HG03045 (cell line): Measurements from ENCODE around the gene BASP1.
"Not testable (repeated sequence)": the region's sequence is repeated elsewhere in the genome, so short reads cannot be mapped to it uniquely, and the experiment has no call there.

Experiments used
- ATAC-seq: cut with Tn5 transposase; IDR thresholded peaks from one replicate; pipeline ENCODE4 v1.9.1; 2021; ENCODE audit warnings: mild to moderate bottlenecking, moderate library complexity; ENCODE audit not compliant: unreplicated experiment

The BASP1 gene

DNA sequence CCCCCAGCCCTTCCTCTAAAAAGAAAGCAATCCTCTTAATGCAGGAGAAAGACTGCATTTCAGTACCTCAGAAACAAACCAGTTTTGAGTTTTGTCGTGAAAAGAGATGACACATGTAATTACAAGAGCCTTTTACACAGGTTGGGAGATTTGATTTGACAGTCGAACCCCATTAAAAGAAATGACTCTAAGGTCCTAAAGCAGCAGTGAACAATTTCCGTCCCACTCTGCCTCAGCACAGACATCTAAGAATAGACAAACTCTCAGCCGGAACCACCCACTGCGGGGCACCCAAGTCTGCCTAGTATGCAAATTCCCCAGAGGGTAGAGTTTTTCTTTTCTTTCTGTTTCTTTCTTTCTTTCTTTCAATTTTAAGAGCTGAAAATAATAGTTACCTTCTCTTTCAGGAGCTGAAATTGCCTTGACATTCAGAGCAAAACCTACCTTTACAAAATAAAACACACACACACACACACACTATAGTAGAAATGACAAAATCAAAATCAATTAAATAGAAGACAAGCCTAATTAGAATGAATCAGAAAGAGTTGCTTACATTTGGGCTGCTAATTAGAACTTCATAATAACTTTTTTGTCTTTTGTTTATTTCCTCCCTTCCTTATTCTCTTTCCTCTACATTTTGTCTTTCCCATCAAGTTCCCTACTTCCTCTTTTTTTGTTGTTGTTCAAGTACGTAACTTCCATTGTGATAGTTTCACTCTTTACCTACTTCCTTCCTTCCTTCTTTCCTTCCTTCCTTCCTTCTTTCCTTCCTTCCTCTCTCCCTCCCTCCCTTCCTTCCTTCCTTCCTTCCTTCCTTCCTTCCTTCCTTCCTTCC lies 65.1 kb downstream of the BASP1 start:
- peak; percentile 95 for ATAC-seq

DNA sequence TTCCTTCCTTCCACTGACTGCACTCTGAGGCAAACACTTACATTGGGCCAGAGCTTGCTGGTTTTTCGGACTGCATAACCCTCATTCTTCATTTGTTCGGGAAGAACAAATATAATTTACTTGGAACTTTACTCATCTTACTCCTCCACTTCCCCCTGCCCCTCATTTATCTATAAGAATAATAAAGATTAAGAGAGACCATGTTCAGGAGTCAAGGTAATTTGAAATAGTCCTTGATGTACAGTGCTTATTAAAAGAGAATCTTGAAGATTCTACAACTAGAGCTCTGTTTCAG lies 65.6 kb downstream of the BASP1 start:
- ATAC-seq: no peak

DNA sequence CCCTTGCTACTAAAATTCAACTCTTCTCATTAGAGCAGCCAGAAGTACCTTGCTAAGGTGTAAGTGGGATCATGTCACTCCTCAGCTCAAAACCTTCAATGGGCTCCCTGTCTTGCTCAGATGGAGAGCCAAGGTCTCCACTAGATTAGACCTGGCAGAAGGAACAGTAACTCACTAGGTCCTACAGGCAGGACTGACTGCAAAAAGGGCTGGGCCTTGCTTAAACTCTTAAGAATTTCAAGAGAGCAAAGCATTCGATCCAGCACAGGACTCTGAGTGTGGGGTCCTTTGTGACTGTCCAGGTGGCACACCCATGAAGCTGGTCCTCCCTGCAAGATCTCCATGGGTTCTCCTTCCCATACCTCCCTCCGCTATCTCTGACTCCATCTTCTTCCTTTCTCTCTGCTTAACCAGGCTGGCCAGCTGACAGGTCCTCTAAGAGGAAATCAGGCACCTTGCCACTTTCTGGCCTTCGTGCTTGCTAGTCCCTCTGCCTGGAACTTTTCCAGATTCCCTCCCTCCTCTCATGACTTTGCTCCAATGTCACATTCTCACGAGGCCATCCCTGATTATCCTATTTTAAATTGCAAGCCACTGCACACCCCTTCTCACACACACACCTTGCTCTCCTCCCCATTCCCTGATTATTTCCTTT lies 70.2 kb downstream of the BASP1 start:
- ATAC-seq: no peak

DNA sequence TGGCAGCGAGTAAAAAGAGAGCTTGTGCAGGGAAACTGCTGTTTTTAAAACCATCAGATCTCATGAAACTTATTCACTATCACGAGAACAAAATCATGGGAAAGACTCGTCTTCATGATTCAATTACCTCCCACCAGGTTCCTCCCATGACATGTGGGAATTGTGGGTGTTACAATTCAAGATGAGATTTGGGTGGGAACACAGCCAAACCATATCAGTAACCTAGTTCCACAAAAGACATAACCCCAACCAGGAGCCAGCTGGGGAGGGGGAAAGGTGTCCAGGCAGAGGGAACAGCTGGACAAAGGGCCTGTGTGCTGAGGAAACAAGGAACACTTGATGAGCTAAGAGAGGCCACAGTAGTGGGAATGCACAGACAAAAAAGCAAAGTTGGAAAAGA lies 71.1 kb downstream of the BASP1 start:
- no peak for ATAC-seq

DNA sequence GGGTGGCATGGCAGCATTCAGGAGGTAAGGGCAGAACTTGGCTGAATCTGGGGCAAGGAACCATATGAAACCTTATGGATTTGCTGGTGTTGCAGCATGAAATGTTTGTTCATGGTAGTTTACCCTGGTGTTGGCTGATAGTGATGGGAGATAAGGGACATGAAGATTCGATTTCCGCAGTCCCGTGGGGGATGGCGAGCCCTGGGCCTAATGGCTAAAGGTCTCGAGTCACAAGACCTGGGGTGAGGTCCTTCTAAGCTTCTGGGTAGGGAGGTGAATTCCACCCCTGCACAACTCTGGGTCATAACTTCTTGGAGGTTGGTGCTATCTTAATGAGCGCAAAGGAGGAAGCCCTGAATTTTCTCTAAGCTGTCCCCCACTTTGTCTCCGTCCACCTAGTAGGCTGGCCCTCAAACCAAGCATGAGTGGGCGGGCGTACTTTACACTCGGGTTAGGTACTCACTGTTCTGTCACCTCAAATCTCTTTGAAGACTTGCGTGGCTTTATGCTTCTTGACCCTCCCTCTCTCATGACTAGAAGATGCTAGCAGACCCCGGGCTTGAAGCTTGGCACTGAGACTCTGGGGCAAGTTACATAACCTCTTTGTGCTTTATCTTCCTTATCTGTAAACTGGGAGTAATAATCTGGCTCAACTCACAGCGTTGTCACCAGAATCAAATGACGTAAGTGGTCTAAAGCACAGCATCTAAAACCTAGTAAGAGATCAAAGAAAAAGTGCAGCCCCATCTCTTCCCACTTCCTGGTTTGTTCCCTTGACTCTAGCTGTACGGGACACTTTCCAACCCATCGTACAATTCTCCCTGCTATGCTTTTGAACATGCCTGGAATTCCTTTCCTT lies 72.5 kb downstream of the BASP1 start:
- no peak for ATAC-seq

DNA sequence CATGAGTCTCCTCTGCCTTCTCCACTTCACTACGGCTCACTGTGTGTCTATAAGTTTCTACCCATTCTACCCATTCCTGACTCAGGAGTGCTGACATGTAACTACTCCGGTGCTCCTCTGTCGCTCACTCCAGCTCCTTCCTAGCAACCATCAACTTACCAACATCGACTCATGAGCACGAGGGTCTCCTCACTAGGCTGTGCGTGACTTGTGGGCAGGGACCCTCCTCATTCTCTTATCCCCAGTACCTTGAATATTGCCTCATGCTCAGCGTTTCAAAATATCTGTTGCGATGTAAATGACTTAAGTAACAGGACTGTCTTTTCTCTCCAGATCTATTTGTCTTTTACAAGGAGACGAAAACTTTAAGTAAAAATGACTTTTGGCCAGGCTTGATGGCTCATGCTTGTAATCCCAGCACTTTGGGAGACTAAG lies 73.1 kb downstream of the BASP1 start:
- ATAC-seq: no peak

DNA sequence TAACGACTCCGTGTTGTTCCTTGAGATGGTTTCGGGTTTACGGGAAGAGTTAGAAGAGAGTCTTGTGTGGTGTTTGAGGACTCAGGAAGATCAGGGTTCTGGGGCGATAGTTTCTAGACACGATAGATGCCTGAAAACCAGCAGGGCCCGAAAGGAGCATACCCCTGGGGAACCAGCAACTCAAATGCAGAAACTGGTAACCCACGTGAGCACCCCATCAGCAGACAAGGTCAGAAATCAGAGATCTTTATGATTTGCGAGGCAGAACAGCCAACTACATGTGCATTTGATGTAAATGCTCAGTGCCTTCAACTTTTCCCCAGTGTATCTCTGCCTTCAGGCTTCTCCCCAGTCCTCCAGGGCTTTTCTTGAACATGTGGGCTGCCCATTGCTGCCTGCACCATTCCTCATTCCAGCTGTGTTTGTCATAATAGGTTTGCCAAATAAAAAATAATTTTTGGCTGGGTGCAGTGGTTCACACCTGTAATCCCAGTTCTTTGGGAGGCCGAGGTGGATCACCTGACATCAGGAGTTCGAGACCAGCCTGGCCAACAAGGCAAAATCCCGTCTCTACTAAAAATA lies 75.1 kb downstream of the BASP1 start:
- ATAC-seq: no peak

DNA sequence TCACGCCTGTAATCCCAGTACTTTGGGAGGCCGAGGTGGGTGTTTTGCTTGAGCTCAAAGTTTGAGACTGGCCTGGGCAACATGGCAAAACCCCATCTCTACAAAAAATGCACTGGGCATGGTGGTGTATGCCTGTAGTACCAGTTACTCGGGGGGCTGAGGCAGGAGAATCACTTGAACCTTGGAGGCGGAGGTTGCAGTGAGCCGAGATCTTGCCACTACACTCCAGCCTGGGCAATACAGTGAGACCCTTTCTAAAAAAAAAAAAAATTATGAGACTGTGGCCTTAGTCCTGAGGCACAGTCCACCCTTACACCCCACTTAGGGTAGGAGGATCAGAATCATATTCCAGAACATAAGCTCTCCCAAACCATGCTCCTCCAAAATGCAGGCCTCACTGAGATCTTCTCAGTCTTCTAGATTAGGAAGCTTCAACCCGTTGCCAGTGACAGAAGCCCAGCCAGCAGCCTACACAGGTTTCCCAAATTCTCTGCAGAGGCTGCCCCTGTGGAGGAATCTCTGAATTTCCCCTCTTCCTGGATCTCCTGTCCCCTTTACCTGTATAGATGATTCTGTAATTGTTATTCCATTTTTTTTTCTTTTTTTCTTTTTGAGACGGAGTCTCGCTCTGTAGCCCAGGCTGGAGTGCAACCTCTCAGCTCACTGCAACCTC lies 77.3 kb downstream of the BASP1 start:
- ATAC-seq: no peak

DNA sequence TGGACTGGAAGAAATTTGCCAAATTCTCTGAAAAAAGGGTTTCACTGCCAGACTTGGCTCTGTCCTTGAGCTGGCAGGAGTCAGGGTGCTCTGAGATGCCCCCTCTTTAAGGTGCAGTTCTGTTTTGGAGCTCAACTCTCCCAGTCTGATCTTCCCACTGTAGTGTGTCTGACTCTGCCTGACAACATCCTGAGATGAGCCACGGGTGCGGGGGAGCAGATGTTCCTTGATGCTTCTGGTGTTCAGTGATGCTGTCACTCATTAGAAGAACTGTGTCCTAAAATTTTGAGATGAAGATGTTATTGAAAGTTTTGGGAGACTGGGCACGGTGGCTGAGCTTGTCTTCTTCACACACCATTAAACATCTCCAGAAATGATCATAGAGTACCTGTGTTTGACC lies 78.2 kb downstream of the BASP1 start:
- no peak for ATAC-seq

DNA sequence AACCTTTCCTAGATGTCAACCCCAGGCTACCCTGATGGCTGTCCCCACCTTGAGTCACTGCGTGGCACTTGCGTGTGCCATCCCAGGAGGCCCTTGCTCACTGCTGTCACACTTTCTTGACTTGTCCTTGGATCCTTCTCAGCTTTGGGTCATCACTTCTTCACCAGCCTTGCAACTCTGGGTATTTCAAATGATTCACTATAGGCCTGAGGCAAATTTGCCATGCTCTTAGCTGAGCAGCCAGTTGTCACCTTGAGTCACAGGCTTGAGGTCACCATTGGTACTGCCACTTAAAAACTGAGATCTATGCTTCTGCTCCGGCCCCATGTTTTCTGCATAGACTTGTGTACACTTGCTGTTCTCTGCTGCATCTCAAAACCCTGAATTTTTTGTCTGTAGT lies 84.7 kb downstream of the BASP1 start:
- ATAC-seq: no peak

DNA sequence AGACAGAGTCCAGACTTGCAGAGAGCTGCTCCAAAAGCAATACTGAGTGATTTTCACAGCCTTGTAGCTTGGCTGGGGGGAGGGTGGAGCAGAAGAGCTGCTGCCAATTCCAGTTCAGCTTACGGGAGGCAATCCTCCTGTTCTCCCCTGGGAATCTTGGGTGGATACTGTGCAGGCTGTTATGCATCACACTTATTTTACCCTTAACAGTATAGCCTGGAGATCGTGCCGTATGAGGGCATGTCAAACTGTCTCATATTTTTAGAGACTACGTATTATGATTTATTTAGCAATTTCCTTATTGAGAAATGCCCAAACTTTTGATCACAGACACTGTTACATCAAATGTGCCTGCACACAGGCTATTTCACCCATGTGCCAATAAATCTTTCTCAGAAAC lies 85.2 kb downstream of the BASP1 start:
- ATAC-seq: no peak

DNA sequence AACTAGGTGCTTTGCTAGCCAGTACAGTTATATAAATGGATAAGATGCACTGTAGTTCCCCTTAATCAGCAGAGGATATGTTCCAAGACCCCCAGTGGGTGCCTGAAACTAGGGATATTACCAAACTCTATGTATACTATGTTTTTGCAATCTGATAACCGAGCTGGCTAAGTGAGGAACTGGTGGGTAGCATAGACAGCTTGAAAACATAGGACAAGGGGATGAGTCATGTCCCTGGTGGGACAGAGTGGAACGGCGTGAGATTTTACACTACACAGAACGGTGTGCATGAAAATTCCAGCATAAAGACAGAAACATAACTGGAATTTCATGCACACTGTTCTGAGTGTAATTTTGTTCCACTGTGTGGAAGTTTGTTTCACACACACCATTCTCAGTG lies 86.9 kb downstream of the BASP1 start:
- ATAC-seq: no peak

DNA sequence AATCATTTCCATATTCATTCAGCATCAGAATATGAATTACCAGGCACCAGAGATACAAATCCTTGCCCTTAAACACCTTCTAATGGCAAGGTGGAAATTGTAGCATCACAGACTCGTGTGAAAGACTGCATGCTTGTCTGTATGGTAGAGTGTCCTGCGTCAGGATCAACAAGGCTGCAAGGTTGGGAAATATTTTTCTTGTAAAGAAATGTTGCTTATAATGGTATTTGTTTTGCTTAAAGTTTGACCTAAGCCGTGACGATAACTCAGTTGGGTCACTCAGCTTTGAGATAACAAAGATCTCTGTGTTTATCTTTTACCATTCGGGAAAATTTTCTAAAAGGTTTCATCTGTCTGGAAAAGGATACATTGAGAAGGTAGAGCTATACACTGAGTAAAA lies 87.6 kb downstream of the BASP1 start:
- ATAC-seq: no peak

DNA sequence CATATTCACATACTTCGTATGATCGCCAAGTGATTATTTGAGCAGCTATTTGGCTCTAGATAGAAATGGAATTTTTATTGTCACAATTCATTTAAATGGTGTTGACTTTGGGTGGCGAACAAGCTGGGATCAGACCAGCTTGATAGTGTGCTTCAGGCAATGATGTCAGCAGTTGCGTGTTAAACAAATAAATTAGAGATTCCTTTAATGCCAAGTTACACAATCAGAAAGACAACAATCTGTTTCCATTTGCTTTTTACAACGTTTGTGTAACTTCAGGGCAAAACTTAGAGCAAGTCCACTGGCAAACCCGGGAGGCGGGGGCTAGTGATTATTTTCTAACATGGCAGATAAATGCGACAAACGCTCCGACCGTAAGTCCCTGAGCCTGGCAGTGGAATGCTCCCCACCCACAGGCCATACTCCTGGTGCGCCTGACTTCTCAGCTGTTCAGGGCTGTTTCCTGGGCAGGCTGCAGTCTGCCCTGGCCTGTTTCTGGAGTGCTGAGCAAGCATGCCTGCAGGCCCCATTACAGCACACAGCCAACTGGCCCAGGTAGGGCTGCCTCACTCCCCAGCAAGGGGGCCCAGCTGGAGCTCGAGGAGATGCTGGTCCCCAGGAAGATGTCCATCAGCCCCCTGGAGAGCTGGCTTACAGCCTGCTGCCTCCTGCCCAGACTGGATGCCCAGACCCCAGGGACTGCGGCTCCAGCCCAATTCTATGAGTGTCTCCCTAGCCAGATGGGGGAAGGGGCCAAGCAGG lies 88.7 kb downstream of the BASP1 start:
- ATAC-seq: no peak

DNA sequence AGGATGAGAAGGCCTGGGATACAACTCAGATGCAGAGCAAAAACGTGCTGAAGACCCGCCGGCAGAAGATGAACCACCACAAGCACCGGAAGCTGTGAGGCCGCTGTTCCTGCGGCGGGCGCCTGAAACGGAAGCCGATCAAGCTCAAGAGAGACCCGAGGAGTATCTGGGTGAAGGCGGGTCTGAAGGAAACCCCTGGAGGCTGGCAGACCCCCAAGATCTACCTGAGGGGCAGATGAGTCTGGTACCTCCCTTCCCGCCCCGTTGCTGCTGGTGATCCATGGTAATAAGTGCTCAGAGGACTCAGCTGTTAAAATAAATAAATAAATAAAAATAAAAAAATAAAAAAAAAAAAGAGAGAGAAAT lies 89.3 kb downstream of the BASP1 start:
- ATAC-seq: no peak

DNA sequence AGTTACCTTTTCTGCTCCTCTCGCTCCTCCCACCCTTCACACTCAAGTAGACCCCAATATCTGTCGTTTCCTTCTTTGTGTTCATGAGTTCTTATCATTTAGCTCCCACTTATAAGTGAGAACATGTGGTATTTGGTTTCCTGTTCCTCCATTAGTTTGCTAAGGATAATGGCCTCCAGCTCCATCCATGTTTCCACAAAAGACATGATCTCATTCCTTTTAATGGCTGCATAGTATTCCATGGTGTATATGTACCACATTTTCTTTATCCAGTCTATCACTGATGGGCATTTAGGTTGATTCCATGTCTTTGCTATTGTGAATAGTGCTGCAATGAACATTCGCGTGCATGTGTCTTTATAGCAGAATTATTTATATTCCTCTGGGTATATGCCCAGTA lies 90.0 kb downstream of the BASP1 start:
- ATAC-seq: not testable (repeated sequence)

DNA sequence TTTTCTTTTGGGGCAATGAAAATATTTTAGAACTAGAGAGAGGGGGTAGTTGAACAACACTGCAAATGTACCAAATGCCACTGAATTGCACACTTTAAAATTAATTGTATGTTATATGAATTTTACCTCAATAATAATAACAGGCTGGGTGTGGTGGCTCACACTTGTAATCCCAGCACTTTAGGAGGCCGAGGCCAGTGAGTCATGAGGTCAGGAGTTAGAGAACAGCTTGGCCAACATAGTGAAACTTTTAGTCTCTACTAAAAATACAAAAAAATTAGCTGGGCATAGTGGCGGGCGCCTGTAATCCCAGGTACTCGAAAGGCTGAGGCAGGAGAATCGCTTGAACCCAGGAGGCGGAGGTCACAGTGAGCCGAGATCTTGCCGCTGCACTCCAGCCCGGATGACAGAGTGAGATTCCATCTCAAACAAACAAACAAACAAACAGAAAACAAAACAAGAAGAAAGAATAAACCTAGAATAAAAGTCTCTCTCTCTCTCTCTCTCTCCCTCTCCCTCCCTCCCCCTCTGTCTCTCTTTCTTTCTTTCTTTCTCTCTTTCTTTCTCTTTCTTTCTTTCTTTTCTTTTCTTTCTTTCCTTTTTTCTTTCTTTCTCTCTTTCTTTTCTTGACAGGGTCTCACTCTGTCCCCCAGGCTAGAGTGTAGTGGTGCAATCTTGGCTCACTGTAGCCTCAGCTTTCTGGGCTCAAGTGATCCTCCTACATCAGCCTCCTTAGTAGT lies 91.1 kb downstream of the BASP1 start:
- no peak for ATAC-seq

DNA sequence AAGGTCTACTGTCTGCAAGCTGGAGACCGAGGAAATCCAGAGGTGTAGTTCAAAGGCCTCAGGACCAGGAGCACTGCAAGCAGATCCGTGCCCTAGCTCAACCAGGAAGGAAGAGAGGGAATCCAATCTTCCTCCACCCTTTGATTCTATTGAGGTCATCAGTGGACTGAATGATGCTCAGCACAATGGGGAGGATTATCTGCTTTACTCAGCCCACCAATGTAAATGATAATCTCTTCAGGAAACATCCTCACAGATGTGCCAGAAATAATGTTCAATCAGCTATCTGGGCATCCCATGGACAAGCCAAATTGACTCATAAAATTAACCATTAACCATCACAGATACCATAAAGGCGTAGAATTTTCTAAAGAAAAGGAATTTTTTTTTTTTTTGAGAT lies 92.0 kb downstream of the BASP1 start:
- no peak for ATAC-seq

DNA sequence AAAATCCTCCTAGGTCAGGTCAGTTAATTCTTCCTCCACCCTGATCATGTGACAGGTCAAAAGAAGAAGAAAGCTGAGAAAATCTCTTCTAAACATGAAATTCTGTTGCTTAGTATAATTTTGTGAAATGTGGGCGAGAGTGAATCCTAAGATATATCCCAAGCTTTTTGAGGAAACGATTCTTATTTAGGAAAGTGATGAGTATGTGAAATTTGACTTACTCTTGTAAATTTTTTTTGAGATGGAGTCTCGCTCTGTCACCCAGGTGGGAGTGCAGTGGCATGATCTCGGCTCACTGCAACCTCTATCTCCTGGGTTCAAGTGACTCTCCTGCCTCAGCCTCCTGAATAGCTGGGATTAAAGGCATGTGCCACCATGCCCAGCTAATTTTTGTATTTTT lies 93.1 kb downstream of the BASP1 start:
- ATAC-seq: not testable (repeated sequence)

DNA sequence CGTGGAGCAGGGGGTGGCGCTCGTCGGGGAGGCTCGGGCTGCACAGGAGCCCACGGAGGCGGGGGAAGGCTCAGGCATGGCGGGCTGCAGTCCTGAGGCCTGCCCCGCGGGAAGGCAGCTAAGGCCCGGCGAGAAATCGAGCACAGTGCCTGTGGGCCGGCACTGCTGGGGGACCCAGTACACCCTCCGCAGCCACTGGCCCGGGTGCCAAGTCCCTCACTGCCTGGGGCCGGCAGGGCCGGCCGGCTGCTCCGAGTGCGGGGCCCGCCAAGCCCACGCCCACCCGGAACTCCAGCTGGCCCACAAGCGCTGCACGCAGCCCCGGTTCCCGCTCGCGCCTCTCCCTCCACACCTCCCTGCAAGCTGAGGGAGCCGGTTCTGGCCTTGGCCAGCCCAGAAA lies 94.4 kb downstream of the BASP1 start:
- not testable (repeated sequence) for ATAC-seq
